ENCODE measurements around the gene RPTOR.

Gene RPTOR

DNA sequence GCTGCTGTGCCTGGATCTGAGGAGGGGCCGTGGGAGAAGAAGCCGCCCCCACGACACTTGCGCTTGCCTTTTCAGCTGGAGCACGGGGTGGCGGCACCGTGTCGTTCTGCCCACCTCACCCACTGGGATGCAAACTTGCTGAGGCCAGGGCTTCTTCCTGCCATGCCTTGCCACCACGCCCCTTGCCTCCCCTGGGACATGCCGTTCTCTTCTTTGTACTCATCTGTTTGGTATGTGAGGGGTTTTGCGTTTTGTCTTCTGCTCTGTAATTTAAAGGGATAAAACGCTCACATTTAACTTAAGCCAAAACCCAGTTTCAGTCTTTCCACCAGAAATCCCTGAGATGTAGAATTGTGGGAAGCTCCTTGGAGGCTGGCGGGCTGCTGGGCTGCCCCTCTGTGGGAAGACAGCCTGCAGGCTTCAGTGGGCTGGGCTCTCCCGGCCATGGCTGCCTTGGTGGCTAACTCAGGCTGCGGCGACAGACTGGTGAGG, 180.2 kb downstream of the RPTOR start:
- DNase-seq (ENCODE audit: low read depth in 1 of 2, low spot score in 1 of 2): no peak
- no peak overlapping the region for H3K4me3 ChIP-seq (replicated peaks; ENCODE audit: insufficient read depth, low read length)
- TF ChIP-seq, protein P1, sequence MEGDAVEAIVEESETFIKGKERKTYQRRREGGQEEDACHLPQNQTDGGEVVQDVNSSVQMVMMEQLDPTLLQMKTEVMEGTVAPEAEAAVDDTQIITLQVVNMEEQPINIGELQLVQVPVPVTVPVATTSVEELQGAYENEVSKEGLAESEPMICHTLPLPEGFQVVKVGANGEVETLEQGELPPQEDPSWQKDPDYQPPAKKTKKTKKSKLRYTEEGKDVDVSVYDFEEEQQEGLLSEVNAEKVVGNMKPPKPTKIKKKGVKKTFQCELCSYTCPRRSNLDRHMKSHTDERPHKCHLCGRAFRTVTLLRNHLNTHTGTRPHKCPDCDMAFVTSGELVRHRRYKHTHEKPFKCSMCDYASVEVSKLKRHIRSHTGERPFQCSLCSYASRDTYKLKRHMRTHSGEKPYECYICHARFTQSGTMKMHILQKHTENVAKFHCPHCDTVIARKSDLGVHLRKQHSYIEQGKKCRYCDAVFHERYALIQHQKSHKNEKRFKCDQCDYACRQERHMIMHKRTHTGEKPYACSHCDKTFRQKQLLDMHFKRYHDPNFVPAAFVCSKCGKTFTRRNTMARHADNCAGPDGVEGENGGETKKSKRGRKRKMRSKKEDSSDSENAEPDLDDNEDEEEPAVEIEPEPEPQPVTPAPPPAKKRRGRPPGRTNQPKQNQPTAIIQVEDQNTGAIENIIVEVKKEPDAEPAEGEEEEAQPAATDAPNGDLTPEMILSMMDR (IDR thresholded peaks at IDR 0.05; ENCODE audit: insufficient read depth, low read length): no peak
- TF ChIP-seq POLR2AphosphoS5 (IDR thresholded peaks at IDR 0.05; ENCODE audit: low read depth) (no peak), SPI1 (IDR thresholded peaks at IDR 0.05; ENCODE audit: borderline replicate concordance, low read depth) (no peak), GABPA (IDR thresholded peaks at IDR 0.05; ENCODE audit: low read depth) (no peak)
- TF ChIP-seq, protein P2, sequence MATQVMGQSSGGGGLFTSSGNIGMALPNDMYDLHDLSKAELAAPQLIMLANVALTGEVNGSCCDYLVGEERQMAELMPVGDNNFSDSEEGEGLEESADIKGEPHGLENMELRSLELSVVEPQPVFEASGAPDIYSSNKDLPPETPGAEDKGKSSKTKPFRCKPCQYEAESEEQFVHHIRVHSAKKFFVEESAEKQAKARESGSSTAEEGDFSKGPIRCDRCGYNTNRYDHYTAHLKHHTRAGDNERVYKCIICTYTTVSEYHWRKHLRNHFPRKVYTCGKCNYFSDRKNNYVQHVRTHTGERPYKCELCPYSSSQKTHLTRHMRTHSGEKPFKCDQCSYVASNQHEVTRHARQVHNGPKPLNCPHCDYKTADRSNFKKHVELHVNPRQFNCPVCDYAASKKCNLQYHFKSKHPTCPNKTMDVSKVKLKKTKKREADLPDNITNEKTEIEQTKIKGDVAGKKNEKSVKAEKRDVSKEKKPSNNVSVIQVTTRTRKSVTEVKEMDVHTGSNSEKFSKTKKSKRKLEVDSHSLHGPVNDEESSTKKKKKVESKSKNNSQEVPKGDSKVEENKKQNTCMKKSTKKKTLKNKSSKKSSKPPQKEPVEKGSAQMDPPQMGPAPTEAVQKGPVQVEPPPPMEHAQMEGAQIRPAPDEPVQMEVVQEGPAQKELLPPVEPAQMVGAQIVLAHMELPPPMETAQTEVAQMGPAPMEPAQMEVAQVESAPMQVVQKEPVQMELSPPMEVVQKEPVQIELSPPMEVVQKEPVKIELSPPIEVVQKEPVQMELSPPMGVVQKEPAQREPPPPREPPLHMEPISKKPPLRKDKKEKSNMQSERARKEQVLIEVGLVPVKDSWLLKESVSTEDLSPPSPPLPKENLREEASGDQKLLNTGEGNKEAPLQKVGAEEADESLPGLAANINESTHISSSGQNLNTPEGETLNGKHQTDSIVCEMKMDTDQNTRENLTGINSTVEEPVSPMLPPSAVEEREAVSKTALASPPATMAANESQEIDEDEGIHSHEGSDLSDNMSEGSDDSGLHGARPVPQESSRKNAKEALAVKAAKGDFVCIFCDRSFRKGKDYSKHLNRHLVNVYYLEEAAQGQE (IDR thresholded peaks at IDR 0.05; ENCODE audit: insufficient replicate concordance, low read depth): no peak
- no peaks in the 10 kb centered on the region for H3K27me3 ChIP-seq (ENCODE audit: insufficient read depth, poor library complexity, severe bottlenecking)
- H3K27ac ChIP-seq (replicated peaks): no peak overlapping the region

DNA sequence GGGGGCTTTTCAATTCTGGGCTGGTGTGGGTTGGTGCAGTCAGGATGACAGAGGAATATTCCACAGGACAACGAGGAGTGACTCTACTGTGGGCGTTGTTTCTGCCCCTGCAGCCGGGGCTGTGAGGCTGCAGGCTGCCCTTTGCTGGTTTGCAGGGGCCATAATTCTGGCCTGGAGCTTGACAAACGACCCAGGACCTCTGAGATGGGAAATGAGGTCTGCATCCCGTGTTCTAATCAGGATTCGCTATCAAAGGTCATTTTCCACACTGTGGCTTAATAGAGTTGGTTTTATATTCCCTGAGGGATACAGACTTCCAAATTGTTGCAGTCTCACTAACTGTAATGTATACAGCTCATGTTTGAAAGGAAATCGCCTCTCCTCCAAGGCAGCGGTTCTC, 180.9 kb downstream of the RPTOR start:
- no peak for TF ChIP-seq SPI1 (IDR thresholded peaks at IDR 0.05; ENCODE audit: borderline replicate concordance, low read depth)
- TF ChIP-seq POLR2AphosphoS5 (IDR thresholded peaks at IDR 0.05; ENCODE audit: low read depth): no peak
- TF ChIP-seq GABPA (IDR thresholded peaks at IDR 0.05; ENCODE audit: low read depth): no peak
- TF ChIP-seq, protein P1 (IDR thresholded peaks at IDR 0.05; ENCODE audit: insufficient read depth, low read length): no peak
- TF ChIP-seq, protein P2 (IDR thresholded peaks at IDR 0.05; ENCODE audit: insufficient replicate concordance, low read depth): no peak
- Histone ChIP-seq H3K27ac (replicated peaks) (no peak overlapping the region), H3K4me3 (replicated peaks; ENCODE audit: insufficient read depth, low read length) (no peak overlapping the region), H3K27me3 (ENCODE audit: insufficient read depth, poor library complexity, severe bottlenecking) (no peaks in the 10 kb centered on the region)
- DNase-seq (ENCODE audit: low read depth in 1 of 2, low spot score in 1 of 2): no peak

DNA sequence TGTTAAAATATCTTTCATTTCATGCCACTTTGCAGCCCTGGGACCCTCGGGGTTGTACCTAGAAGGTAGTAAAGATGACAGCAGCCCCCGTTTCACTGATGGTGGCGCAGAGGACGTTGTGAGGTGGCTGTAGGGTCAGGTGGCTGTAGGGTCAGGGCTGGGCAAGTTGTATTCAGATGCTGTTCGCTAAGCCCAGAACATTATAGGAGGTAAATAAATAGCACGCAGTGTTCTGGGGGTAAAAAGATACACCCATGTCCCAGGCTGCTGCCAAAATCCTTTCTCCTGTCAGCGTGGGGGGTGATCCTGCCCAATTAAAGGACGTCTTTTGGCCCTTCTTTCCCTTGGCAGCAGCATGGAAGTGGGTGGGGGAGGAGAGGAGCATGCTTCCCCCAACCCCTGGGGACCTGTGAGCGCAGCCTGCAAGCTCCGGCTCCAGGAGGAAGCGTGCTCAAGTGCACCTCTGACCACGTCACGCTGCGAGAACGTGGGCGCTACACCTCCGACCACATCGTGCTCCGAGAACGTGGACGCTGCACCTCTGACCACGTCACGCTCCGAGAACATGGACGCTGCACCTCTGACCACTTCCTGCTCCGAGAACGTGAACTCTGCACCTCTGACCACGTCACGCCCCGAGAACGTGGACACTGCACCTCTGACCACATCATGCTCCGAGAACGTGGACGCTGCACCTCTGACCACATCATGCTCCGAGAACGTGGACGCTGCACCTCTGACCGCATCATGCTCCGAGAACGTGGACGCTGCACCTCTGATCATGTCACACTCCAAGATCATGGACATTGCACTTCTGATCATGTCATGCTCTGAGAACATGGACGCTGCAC, 182.1 kb downstream of the RPTOR start:
- TF ChIP-seq SPI1 (IDR thresholded peaks at IDR 0.05; ENCODE audit: borderline replicate concordance, low read depth): no peak
- TF ChIP-seq, protein P2 (IDR thresholded peaks at IDR 0.05; ENCODE audit: insufficient replicate concordance, low read depth): no peak
- TF ChIP-seq GABPA (IDR thresholded peaks at IDR 0.05; ENCODE audit: low read depth): no peak
- no peak for TF ChIP-seq POLR2AphosphoS5 (IDR thresholded peaks at IDR 0.05; ENCODE audit: low read depth)
- TF ChIP-seq, protein P1 (IDR thresholded peaks at IDR 0.05; ENCODE audit: insufficient read depth, low read length): no peak
- Histone ChIP-seq H3K27me3 (ENCODE audit: insufficient read depth, poor library complexity, severe bottlenecking) (no peaks in the 10 kb centered on the region), H3K4me3 (replicated peaks; ENCODE audit: insufficient read depth, low read length) (no peak overlapping the region), H3K27ac (replicated peaks) (no peak overlapping the region)
- DNase-seq (ENCODE audit: low read depth in 1 of 2, low spot score in 1 of 2): no peak
